CD14-positive monocyte (primary cell): ENCODE results near the gene SELENOO. TPM values are rescaled to one million over a fixed set of nuclear protein-coding genes. Genes with fewer than 3 reads are reported as not detected.

Experiments used
- DNase-seq, 3 donors: peaks; one replicate each; pipeline ENCODE4 v3.0.0-alpha.2; 2011 to 2022
- H2AFZ ChIP-seq: 2 replicates; pipeline ENCODE4 v1.6.0; 2012; ENCODE audit warnings: mild to moderate bottlenecking, low read depth, low read length, inconsistent platforms; ENCODE audit not compliant: insufficient read depth, poor library complexity, severe bottlenecking
- H3K27ac ChIP-seq, 2 donors: 1 replicate in 1 of 2; 2 replicates in 1 of 2; pipeline ENCODE4 v1.5.1; 2012 to 2013; ENCODE audit warnings: low read length in 2 of 2, control low read depth in 1 of 2, inconsistent platforms in 1 of 2, low read depth in 1 of 2, mild to moderate bottlenecking in 1 of 2
- H3K27me3 ChIP-seq, 2 donors: one replicate each; pipeline versions ENCODE4 v1.6.0 to v1.6.1; 2011 to 2013; ENCODE audit warnings: low read length in 2 of 2; ENCODE audit not compliant: control insufficient read depth in 2 of 2, insufficient read depth in 2 of 2
- H3K36me3 ChIP-seq, 2 donors: replicated peaks in 1 of 2; 1 replicate in 1 of 2; 2 replicates in 1 of 2; pipeline versions ENCODE4 v1.5.1 to v1.6.1; 2012 to 2013; ENCODE audit warnings: low read length in 2 of 2, control low read depth in 1 of 2, inconsistent platforms in 1 of 2, mild to moderate bottlenecking in 1 of 2; ENCODE audit not compliant: insufficient read depth in 2 of 2, control insufficient read depth in 1 of 2
- H3K4me1 ChIP-seq, 2 donors: 1 replicate in 1 of 2; 2 replicates in 1 of 2; pipeline versions ENCODE4 v1.5.1 to v1.6.1; 2012 to 2013; ENCODE audit warnings: low read length in 2 of 2, control low read depth in 1 of 2, inconsistent platforms in 1 of 2, mild to moderate bottlenecking in 1 of 2, moderate library complexity in 1 of 2; ENCODE audit not compliant: insufficient read depth in 2 of 2, control insufficient read depth in 1 of 2
- H3K4me2 ChIP-seq: replicated peaks from 2 replicates; pipeline ENCODE3; 2012; ENCODE audit warnings: low read length, moderate library complexity, mild to moderate bottlenecking; ENCODE audit not compliant: poor library complexity, severe bottlenecking; ENCODE audit errors: extremely low read depth
- H3K4me3 ChIP-seq, 3 experiments: fragments of 200-600 bp in 1 of 3; sonication (generic) in 1 of 3; replicated peaks in 1 of 3; 1 replicate in 2 of 3; 2 replicates in 1 of 3; pipeline ENCODE4 v1.5.1; 2011 to 2013; ENCODE audit warnings: low read length in 3 of 3, mild to moderate bottlenecking in 3 of 3, control low read depth in 2 of 3, low read depth in 2 of 3, inconsistent platforms in 1 of 3, moderate library complexity in 1 of 3
- H3K79me2 ChIP-seq: 2 replicates; pipeline ENCODE4 v1.6.0; 2012; ENCODE audit warnings: mild to moderate bottlenecking, control low read depth, inconsistent platforms, low read length, moderate library complexity; ENCODE audit not compliant: insufficient read depth
- H3K9ac ChIP-seq: 2 replicates; pipeline ENCODE4 v1.6.0; 2017; ENCODE audit warnings: low read length, mild to moderate bottlenecking; ENCODE audit not compliant: insufficient read depth, poor library complexity, severe bottlenecking
- H3K9me3 ChIP-seq, 2 donors: replicated peaks in 1 of 2; 1 replicate in 1 of 2; 2 replicates in 1 of 2; pipeline versions ENCODE4 v1.5.1 to v1.6.1; 2012 to 2013; ENCODE audit warnings: low read length in 2 of 2, control low read depth in 1 of 2; ENCODE audit not compliant: control insufficient read depth in 1 of 2, insufficient read depth in 1 of 2
- H4K20me1 ChIP-seq: 2 replicates; pipeline ENCODE4 v1.6.0; 2012; ENCODE audit warnings: mild to moderate bottlenecking, low read length, control low read depth, moderate library complexity; ENCODE audit not compliant: insufficient read depth
- H3K27ac Mint-ChIP-seq, 7 donors: one replicate each; pipeline ENCODE4 v1.8.0; 2020; ENCODE audit warnings: mild to moderate bottlenecking in 7 of 7, mixed read lengths in 7 of 7, moderate library complexity in 6 of 7, inconsistent platforms in 2 of 7
- H3K27me3 Mint-ChIP-seq, 3 donors: one replicate each; pipeline ENCODE4 v1.8.0; 2021 to 2022; ENCODE audit warnings: low read depth in 3 of 3, mild to moderate bottlenecking in 3 of 3, mixed read lengths in 3 of 3, moderate library complexity in 3 of 3, inconsistent platforms in 1 of 3
- H3K36me3 Mint-ChIP-seq, 2 donors: one replicate each; pipeline ENCODE4 v1.8.0; 2020; ENCODE audit warnings: mixed read lengths in 2 of 2, inconsistent platforms in 1 of 2, mild to moderate bottlenecking in 1 of 2
- H3K4me1 Mint-ChIP-seq: one replicate; pipeline ENCODE4 v1.8.0; 2020; ENCODE audit warnings: mild to moderate bottlenecking, mixed read lengths
- H3K4me3 Mint-ChIP-seq, 2 donors: one replicate each; pipeline ENCODE4 v1.8.0; 2020; ENCODE audit warnings: mild to moderate bottlenecking in 2 of 2, mixed read lengths in 2 of 2, moderate library complexity in 1 of 2
- H3K9me3 Mint-ChIP-seq, 7 donors: one replicate each; pipeline ENCODE4 v1.8.0; 2020 to 2022; ENCODE audit warnings: mixed read lengths in 7 of 7, mild to moderate bottlenecking in 6 of 7, moderate library complexity in 6 of 7, inconsistent platforms in 2 of 7
- CTCF ChIP-seq: fragments of 200-600 bp; IDR thresholded peaks from one replicate; pipeline ENCODE4 v1.8.0; 2022; ENCODE audit warnings: antibody characterized with exemption, mild to moderate bottlenecking
- WGBS: methylation state at CpG from one replicate; pipeline ENCODE4 v1.1.5; 2013; ENCODE audit warnings: missing lambda C conversion rate; ENCODE audit not compliant: insufficient coverage; 5-methylcytosine and 5-hydroxymethylcytosine counted together
- intact Hi-C, 2 donors: fragments of 100-400 bp; cut with micrococcal nuclease; formaldehyde crosslinking; loops; one replicate each; pipeline versions ENCODE4 v1.15.0 to v1.15.1; 2023
- polyA plus RNA-seq, 3 donors: library from polyadenylated mRNA; depleted of rRNA in 1 of 3; unstranded in 2 of 3; stranded (reverse) in 1 of 3; fragments of 300-500 nt in 2 of 3; fragments of >200 nt in 1 of 3; fragmentation: Illumina TruSeq in 2 of 3; gene quantifications; 1 replicate in 2 of 3; 2 replicates in 1 of 3; pipeline ENCODE4 v1.2.3, GENCODE V29; 2012 to 2021

SELENOO gene
- polyA plus RNA-seq, 3 donors, result 2.7 to 76.9 (median 8.7) TPM

DNA sequence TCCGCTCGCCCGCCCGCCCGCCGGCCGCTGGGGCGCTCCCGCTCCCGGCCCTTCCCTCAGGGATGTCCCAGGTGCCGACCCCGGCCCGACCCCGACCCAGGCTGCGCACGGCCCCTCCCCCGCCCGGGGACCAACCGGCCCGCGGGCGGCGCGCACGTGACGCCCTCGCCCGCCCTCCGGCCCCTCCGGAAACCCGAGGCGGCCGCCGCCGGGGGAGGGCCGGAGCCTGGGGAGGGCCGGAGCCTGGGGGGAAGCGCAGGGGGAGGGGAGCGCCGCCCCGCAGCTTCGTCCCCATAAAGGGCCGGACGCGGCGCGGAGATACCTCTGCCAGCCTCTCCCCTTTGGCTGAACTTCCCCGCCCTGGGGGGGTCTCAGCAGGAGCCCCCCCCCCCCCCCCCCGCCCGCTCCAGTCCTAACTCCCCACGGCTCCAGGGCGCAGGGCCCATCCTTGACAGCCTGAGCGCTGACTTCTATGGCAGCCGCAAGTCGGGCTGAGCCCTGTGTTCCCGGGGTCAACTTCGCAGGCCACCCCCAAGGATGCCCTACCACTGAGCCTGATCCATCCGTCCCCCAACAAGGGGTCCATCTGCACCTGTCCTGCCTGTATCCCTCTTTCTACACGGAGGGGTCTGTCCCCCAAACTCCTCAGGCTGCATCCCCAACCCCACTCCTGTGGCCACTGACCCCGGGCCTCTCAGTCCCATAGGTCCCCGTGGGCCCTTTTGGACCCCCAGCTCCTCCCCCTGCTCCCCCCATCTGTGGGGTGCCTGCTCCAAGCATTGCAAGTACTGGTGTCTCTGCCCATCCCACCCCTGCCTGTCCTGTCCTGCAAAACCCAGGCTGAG is 61.0 kb downstream of the SELENOO start, which contains the start of gene MAPK12:
TSS of gene MAPK12 (minus strand) at position 69 of the 845 bp plus-strand sequence. CDS start 174 bp downstream, outside the sequence.
- Histone ChIP-seq H3K9ac (no peak within 1 kb of the TSS), H3K27me3 (peaks cover 10 to 40% of the 10 kb centered on the region in 2 donors), H2AFZ (no peak within 1 kb of the TSS), H3K4me2 (peak within 1 kb of the TSS; percentile 51), H4K20me1 (no peaks in the 10 kb centered on the region), H3K27ac (no peak within 1 kb of the TSS), H3K9me3 (peaks cover under 1 to 7% of the 10 kb centered on the region in 2 donors), H3K79me2 (no peaks in the 10 kb centered on the region), H3K4me3 (peak within 1 kb of the TSS in 1 of 3 experiments; percentile 30), H3K4me1 (peaks cover 9 to 23% of the 10 kb centered on the region in 2 donors), H3K36me3 (no peaks in the 10 kb centered on the region)
- Mint-ChIP-seq H3K27me3 (peaks cover 41 to 61% (median 49%) of the 10 kb centered on the region in 3 donors), H3K4me3 (peak within 1 kb of the TSS; percentile 57 to 85), H3K27ac (no peak within 1 kb of the TSS), H3K9me3 (peaks cover 0 to 6% (median 4%) of the 10 kb centered on the region in 7 donors), H3K4me1 (peaks cover 10% of the 10 kb centered on the region), H3K36me3 (no peaks in the 10 kb centered on the region)
- 3% methylated on average over 53 of the region's 61 CpGs for WGBS
- no peak for DNase-seq
- no peak for TF ChIP-seq CTCF
- intact Hi-C loops, result no loop called here

DNA sequence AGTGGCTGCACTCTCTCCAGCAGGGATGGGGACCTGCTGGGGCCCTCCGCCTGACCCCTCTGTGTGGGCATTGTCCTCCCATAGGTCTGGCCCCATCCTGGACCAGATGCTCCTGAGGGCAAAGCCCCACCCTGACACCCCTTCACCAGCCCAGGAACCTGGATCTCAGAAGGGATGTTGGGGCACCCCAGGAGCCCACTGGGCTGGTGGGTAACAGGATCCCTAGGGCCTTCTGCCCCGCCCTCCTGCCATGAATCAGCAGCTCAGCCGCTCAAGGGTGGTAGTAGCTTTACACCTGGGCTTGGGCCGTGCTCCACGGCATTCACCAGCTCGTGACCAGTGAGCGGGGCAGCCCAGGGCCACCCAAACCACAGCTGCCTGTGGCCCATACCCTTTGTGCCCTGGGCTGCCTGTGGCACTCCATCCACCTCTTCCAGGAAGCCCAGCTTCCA is 61.7 kb downstream of the SELENOO start:
- Histone ChIP-seq H4K20me1 (no peaks in the 10 kb centered on the region), H3K36me3 (no peaks in the 10 kb centered on the region), H3K4me2 (peak overlapping the region; percentile 51), H2AFZ (no peak overlapping the region), H3K9me3 (peaks cover 7% of the 10 kb centered on the region in 2 donors), H3K27me3 (peaks cover 10 to 40% of the 10 kb centered on the region in 2 donors), H3K27ac (no peak overlapping the region), H3K4me1 (peaks cover 9 to 23% of the 10 kb centered on the region in 2 donors), H3K9ac (no peak overlapping the region), H3K79me2 (no peaks in the 10 kb centered on the region), H3K4me3 (no peak overlapping the region)
- Mint-ChIP-seq H3K27me3 (peaks cover 41 to 64% (median 51%) of the 10 kb centered on the region in 3 donors), H3K4me3 (peak overlapping the region in 1 of 2 donors; percentile 85), H3K27ac (no peak overlapping the region), H3K36me3 (no peaks in the 10 kb centered on the region), H3K9me3 (peaks cover 0 to 11% (median 6%) of the 10 kb centered on the region in 7 donors), H3K4me1 (peaks cover 10% of the 10 kb centered on the region)
- WGBS, result 15% methylated on average over 7 of the region's 7 CpGs
- TF ChIP-seq CTCF, result no peak
- intact Hi-C loops, result no loop called here
- DNase-seq, result no peak
